Medulla oblongata (tissue), 1 donor: ENCODE results near the gene SLC12A7.
"Not testable (repeated sequence)": the region's sequence is repeated elsewhere in the genome, so short reads cannot be mapped to it uniquely, and the experiment has no call there.

Source experiments
- DNase-seq: peaks from one replicate; pipeline ENCODE4 v3.0.0-alpha.2; 2015; ENCODE audit errors: extremely low spot score

The SLC12A7 gene

GRCh38 chr5:1097381-1097987, 14.4 kb downstream of the SLC12A7 start:
- no peak for DNase-seq

DNA sequence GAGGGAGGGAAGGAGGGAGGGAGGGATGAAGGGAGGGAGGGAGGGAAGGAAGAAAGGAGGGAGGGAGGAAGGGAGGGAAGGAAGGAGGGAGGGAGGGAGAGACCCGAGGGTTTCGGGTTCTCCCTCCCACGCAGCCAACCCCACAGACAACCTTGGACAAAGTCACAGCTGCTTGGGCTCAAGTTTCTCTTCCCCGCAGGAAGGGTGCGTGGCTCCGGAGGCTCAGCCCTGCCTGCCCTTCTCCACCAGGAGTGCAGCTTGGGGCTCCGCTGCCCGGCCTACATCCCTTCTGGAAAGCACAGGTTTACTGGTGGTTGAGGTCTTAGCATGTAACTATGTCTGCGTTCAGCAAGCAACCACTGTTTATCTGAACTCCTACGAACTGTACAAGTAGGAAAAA, 15.0 kb downstream of the SLC12A7 start:
- no peak for DNase-seq

DNA sequence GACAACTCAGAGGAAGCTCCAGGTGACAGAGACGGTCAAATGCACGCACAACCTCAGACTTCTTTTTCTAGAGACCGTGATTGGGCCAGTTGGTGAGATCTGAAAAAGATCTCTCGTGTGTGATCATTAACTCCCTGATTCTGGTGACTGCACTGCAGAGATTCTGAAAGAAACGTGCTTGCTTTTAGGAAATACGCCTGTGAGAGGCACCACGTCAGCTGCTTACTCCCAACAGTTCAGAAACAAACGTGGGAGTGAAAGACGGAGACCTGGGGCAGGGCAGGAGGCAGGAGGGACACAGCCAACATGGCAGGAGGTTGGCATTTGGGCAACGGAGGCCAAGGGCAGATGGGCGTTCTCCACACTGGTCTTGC, 15.9 kb downstream of the SLC12A7 start:
- no peak for DNase-seq

GRCh38 chr5:1095302-1095989, 16.4 kb downstream of the SLC12A7 start:
- DNase-seq, result no peak

DNA sequence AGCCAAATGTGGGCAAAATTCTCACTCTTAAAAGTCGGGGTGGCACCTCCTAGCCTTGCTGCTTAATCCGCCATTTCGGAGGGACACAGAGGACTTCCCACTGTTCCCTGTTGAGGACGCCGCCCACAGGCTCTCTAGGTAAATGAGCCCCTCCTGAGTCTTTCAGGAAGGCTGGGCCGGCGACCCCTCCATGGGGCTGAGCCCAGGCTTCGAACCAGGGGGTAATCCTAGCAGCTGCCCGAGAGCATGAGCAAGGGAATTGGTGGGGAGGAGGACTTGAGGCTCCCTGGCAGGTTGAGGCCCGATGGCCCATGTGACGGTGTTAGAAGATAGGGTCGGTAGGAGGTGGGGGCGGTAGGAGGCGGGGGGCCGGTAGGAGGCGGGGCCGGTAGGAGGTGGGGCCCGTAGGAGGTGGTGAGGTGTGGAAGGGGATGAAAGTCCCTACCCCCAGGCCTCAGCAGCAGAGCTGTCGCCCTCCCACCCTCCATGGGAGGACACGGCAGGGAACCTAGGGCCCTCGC, 17.1 kb downstream of the SLC12A7 start:
- no peak for DNase-seq

GRCh38 chr5:1093361-1093760, 18.5 kb downstream of the SLC12A7 start:
- DNase-seq, result no peak

DNA sequence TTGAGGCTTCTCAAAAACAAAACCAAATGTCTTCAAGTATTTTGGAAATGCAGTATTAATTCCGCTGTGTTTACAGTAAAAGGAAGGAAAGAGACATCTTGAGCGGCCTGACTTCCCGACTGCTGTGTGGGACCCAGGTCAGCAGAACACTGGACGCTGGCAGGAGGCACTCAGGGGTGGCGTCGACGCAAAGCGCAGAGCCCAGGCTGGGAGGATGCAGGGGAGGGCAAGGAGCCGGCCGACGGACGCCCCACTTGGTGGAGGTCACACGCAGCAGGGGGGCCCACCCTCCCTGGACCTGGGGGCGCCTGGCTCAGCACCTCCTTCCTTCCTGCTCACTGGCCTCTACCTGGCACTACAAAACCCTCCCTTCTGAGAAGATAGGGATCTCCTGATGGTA, 19.7 kb downstream of the SLC12A7 start:
- no peak for DNase-seq

- no peak for DNase-seq
Measured at GRCh38 chr5:1091632-1092031, 20.2 kb downstream of the SLC12A7 start.

GRCh38 chr5:1090538-1090937, 21.3 kb downstream of the SLC12A7 start:
- no peak for DNase-seq

DNA sequence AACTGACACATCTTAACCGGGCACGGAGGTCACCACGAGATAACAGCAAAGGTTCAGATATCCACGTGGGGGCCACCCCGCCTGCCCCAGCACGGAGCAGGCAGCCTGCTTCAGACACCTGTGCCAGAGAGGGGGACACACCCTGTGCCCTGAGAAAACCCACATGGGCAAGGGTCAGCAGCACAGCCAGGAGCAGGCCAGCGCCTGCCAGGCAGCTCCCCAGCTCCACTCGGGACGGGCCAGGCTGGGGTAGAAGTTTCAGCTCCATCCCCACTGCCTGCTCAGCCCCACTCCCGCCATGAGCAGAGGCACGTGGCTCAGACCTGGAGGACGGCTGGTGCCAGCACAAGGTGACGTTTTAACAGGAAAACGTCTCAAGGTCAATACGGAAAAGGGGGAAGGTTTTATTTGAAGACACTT, 22.2 kb downstream of the SLC12A7 start:
- DNase-seq, result no peak

DNA sequence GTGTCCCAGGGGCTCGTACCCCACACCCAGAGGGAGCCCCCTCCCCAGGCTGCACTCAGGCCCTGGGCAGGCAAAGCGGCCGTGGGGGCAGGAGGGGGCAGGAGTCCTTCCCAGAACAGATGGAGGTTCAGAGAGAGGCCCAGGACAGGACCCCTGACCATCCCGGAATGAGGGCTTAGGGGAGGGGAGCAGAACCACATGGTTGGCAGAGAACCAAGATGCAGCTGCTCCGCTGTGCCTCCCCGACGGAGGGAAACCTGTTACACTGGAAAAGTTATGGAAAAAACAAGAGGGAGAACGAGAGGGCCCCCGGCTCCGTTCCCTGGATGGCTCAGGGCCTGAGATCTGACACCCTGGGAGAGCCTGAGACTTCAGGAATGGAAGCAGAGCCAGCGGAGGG, 22.7 kb downstream of the SLC12A7 start:
- no peak for DNase-seq

DNA sequence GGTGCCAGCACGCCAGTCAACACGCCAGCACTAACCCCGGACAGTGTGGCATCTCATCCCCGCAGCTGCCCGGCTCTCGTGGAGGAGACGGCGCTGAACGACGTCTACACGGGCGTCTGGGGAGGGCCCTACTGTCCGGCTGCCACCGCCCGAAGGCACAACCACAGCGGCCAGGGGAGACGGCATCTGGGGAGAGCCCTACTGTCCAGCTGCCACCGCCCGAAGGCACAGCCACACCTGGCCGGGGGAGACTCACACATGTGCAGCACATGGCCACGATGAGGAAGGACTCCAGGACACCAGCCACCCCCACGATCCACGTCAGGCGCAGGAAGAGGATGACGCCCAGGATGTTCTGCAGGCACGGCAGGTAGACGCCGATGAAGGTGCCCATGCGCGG, 23.1 kb downstream of the SLC12A7 start:
- no peak for DNase-seq

- DNase-seq, result no peak
Measured at GRCh38 chr5:1088031-1088430, 23.8 kb downstream of the SLC12A7 start.

DNA sequence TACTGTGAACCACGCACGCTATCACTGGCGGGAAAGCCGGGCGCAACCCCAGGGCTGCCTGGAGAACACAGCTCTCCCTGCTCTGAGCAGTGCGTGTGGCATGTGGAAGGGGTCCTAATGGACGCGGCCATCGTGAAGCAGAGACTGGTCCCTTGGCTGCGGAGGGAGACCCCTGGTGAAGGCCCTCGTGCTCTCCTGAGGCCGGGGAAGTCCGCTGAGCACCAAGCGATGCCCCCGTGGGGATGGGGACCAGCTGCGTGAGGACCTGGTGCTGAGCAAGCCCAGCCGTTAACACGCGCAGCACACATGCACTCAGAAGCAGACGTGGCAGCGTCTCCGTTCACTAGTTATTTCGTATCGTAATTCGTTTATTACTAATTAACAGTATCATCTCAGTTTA, 24.4 kb downstream of the SLC12A7 start:
- DNase-seq, result no peak

DNA sequence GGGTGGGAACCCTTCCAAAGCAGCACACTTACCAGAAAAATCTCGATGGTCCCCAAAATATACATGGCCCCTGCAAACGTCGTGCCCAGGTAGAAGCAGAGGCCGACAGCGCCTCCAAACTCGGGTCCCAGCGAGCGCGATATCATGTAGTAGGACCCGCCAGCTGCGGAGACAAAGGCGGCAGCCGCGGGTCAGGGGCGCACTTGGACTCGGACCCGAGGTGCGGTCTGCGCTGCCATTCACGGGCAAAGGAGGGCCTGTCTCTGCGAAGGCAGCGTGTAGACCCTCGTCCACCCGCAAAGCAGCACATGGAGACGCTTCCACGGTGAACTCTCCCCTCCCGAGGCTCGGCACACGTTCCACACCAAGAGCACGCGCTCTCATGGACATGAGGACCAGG, 25.0 kb downstream of the SLC12A7 start:
- no peak for DNase-seq

- no peak for DNase-seq
Measured at GRCh38 chr5:1086137-1086536, 25.7 kb downstream of the SLC12A7 start.

DNA sequence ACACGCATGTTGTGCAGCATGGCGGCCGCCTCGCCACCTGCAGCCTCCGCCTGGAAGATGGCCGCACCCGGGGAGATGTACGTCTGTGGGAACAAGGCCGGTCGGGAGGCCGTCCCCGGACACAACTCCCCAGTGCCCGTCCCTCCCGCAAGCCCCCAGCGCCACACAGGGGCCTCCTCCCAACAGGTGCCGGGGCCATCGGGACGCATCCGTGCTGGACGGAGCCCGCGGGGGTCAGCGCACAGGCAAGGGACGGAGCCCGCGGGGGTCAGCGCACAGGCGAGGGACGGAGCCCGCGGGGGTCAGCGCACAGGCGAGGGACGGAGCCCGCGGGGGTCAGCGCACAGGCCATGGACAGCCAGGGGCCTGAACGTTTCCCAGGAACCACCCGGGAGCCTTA, 26.5 kb downstream of the SLC12A7 start:
- DNase-seq, result no peak

GRCh38 chr5:1083823-1084605, 27.8 kb downstream of the SLC12A7 start:
- DNase-seq, result no peak

DNA sequence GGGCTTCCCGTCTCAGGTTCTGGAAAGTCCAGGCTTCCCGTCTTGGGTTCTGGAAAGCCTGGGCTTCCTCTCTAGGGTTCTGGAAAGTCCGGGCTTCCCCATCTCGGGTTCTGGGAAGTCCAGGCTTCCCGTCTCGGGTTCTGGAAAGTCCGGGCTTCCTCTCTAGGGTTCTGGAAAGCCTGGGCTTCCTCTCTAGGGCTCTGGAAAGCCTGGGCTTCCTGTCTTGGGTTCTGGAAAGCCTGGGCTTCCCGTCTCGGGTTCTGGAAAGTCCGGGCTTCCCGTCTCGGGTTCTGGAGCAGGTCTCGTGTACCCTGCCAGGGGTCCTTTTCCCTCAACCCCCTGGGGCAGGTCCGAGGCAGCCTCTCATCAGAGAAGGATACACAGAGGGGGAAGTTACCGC, 28.8 kb downstream of the SLC12A7 start:
- not testable (repeated sequence) for DNase-seq

DNA sequence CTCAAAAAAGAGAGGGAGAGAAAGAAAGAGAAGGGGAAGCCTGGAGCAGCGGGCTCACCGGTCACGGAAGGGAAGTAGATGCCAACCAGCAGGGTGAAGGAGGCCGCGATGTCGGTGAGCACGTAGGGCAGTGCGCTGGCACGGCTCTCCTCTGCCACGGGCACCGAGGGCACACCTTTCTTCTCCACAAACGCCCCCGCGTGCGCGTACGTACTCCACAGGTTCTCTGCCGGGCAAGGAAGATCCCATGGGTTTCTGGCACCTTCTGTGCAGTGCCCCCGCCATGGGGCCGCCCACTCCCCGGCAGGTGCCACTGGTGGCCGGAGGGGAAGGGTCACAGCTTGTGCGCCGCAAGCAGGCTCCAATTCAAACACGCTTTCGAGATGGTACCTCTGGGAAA, 30.3 kb downstream of the SLC12A7 start:
- no peak for DNase-seq

DNA sequence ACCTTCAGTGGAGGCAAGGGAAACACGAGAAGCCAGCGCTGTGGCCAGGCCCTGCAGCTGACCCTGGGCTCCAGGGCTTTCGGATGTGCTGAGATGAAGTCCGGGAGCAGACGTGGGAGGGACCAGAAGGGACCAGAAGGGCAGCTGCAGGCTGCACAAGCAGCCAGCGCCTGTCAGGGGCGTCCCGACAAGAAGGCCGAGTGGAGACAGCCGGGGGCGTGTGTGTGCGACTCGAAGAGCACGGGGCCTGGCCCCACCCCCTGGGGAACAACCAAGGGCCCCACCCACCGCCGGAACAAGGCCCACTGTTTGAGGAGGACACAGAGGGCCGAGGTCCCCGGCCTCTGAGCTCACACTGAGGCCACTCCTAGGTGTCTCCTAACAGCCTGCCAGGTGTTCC, 31.4 kb downstream of the SLC12A7 start:
- DNase-seq, result no peak

DNA sequence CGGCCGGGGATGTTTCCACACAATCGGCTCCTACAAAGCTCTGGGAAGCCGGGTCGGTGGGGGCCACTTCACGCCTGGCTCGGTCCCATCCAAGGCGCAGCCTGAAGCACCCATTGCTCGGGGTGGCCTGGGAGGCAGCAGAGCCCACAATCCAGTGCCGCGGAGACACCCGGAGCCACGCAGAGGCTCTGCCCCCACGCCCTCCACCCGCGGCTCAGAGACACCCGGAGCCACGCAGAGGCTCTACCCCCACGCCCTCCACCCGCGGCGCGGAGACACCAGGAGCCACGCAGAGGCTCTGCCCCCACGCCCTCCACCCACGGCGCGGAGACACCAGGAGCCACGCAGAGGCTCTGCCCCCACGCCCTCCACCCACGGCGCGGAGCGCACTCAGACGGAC, 31.9 kb downstream of the SLC12A7 start:
- no peak for DNase-seq

DNA sequence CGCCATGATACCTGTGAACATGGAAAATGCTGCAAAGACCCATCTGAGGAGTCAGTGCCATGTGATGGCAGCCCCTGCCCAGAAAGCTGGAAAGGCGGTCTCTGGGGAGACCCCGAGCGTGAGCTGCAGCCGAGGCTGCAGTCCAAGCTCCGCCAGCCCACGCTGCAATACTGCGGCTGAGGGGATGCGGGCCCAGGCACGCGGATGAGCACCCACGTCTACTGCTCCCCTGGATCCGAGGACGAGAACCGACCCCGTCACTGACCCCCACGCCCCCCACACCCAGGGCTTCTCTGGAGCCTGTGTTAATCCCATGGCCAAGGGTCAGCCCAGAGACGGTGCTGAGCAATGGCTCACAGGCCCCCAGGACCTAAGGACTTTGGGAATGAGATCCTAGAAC, 32.4 kb downstream of the SLC12A7 start:
- DNase-seq, result no peak
